Activated T-cell treated with anti-CD3 and anti-CD28 coated beads for 4 hours (primary cell): ENCODE data around the gene CDX1.
"Not testable (repeated sequence)": the region's sequence is repeated elsewhere in the genome, so short reads cannot be mapped to it uniquely, and the experiment has no call there.

ENCODE experiments used
- DNase-seq: peaks from one replicate; pipeline ENCODE4 v3.0.0-alpha.2; 2020

Gene CDX1

DNA sequence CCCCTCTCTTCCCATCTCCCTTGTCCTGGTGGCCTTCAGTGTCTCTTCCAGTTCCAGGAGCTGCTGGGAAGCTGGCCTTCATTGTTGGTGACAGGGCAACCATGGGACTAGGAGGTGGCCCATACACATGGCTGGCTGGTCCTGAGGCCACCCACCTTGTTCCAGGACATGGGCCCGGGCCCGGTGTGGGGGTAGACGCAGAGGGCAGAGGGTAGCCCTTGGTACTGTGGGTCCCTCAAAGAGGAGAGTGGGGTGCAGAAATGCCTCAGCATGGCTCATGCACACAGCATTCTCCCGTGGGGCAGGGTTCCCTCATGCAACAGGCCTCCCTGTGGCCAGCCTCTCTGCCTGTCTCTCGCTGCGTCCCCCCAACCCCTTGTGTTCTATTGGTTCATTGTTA lies 44.1 kb downstream of the CDX1 start:
- DNase-seq, result no peak

DNA sequence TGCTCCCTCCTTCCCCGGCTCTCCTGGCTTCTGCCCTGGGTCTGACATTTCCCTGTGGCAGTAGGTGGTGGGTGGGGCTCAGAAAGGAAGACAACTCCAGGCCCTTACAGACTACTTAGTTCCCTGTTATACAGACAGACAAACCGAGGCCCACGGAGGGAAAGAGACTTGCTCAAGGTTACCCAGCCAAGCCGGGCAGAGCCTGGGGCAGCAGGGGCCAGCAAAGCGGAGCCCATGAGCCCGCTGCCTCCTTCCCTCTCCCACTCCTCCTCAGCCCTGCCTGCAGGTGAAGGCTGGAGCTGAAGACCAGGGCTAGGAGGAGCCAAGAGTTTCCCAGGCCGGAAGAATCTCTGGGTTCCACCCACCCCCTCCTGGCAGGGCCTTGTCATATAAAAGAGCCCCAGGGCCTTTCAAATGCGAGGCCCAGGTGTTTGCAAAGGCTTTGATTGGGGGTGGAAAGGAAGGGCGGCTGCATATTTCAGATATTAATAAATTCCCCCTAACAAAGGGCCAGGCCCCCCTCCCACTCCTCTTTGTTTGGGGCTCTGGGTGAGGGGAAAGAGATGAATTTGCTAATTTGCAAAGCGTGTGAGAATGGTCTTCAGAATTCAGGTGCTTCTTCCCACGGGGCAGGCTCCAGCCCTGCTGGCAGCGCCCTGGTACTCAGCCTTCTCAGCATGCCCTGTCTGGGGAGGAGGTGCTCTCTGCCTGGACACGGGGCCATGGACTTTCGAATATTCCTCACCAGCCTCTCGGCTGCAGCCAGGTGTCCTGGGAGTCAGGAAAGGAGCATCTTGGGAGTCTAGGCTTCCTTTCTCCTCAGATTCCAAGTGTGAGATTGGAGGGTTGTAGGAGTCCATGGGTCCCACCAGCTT lies 44.8 kb downstream of the CDX1 start:
- no peak for DNase-seq

DNA sequence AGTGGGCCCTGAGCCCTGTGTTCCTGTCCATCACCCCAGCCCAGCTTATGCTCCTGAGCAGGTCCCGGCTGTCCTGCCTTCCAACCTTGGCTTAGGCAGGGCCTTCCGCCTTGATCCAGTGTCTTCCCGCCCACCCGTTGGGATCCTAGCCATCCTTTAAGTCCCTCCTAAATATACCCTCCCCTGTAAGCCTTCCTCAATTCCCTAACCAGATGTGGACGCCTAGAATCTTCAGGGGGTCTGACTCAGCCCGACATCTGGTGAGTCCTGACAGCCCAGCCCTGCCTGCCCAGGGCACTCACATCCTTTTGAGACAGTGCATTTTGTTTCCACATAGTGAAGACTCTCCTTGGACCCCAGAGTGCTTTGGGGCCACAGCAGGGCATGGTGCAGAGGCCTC lies 47.0 kb downstream of the CDX1 start:
- no peak for DNase-seq

DNA sequence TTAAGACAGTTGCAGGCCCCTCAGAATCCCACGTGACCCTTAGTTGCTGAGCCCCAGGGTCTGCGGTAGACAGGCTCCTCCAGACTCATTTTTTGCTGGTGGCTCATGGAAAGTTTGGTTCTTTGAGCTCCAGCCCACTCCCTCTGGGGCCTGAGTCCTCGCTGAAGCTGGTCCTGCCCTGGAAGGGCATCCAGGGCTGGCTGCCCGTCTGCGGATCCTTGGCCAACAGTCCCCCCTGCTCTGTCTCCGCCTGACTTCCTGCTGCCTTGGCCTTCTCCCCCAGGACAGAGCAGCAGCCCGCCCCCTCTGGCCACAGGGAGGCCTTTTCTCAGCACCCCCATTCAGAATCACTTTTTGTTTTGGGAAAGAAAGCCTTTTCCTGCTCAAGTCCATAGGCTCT lies 47.7 kb downstream of the CDX1 start:
- DNase-seq, result no peak

DNA sequence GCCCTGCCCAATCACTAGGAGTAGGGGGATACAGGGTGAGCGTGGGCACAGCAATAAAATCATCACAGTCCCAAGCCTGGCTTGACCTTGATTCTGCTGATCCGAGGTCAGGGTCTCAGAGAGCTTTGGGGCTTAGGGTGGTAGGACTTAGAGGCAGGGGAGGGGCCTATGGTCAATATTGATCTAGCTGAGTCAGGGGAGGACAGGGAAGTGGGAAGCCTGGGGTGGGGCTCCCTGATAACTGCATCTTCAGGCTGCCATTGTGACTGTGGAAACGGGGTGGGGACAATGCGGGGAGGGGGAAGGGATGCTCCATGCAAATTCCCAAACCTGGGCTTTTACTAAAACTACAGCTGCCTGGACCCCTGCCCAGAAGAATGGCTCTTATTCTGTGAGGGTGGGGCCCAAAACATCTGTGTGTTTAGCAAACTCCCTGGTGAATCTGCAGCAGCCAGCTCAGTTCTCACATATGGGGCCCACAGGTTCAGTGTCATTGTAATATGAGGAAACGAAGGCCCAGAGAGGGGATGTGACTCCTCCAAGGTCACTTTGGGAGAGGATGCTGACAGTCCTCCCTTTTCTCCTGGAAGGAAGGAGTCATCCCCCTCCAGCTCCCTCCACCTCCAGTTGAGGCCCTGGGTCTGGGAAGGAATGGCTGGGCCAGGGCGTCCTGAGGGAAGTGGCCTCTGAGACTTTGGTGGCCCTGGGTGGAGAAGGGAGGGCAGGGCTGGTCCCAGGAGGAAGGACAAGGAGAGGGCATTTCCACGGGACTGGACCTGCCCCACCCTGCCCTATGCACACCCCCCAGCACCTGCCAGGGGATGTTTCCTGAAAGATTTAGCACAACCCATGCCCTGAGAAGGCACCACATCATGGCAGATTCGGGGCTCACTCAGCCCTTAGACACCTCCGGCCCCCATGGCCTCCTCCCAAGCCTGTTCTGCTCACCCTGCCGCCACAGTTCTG lies 49.7 kb downstream of the CDX1 start:
- no peak for DNase-seq

DNA sequence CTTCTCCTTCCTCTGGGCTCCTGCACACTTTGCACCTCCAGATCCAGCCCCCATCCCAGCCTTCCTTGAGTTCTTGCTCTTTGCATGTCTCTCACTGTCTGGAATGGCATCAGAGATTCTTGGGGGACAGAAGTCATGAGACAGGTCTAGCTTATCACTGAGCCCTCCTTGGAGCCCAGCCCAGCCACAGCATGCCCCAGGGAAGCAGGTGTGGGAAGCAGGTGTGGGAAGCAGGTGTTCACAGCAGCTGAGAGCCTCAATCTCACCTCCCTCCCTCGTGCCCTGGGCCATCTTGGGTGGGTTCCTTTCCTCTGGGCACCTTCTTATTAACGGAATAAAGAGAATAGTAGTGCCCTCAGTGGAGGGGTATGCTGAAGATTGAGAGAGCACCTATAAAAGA lies 50.5 kb downstream of the CDX1 start:
- DNase-seq, result no peak

DNA sequence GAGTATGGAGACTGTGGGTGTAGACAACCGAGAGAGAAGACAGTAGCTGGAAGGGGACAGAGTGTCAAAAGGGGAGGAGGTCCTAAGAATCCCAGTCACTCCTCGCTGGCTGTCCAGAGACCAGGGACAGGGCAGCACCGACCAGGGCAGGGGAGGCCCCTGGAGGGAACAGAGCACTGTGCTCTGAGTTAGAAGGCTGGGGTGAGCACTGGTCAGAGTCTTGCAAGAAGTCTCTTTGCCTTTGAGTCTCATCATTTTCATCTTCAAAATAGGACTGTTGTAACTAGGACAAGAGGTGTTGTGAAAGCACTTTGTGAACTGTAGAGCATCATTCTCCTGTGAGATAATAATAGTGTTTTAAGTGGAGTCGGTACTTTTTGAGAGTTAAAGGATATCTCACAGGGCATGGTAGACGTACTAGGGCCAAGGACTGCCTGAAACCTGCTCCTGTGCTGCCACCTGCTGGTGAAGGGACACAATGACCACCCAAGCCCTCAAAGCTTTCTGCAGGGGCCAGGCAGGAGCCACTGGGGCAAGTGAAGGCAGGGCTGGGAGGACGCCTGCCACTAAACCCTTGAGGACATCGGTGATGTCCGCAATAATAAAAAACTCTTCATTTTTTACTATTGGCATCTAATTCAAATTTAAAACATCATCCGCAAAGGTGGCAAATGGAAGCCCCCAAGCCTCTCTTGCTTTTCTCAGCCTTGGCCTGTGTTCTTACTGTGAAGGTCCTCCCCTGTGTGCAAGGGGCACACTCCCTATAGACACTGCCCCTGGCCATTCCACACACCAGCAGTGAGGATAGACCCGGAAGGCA lies 51.5 kb downstream of the CDX1 start:
- peak; percentile 72 for DNase-seq

DNA sequence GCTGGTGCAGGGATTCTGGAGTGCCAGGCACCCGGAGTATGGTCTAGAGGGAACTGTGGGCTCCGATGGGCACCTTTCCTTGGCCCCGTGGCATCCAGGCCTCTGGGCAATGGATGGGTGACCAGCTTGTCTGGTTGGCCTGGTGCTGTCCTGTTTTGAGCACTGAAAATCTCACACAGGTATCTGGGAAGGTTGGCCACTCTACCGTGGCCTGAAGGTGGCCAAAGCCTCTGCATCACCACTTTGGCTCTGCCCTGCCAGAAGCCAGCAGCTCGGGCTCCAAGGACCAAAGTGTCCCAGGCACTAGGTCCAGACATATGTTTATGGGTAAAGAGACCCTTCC lies 52.1 kb downstream of the CDX1 start:
- no peak for DNase-seq

DNA sequence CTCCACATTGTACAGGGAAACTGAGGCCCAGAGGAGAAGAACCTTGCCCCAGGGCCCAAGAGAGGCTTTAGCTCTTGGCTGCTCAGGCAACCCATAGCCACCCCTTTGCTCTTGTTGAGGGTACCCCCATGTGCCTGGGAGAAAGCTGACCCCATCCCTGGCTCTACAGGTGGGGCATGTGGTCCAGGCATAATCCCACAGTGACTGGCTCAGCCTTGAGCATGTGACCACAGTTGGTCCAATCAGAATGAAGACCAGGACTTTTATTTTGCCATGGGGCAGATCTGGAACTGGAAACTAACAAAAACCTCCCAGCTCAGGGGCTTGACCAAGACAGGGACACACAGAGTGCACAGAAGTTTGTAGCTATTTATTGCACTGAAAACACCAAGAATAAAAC lies 52.6 kb downstream of the CDX1 start:
- DNase-seq, result no peak

DNA sequence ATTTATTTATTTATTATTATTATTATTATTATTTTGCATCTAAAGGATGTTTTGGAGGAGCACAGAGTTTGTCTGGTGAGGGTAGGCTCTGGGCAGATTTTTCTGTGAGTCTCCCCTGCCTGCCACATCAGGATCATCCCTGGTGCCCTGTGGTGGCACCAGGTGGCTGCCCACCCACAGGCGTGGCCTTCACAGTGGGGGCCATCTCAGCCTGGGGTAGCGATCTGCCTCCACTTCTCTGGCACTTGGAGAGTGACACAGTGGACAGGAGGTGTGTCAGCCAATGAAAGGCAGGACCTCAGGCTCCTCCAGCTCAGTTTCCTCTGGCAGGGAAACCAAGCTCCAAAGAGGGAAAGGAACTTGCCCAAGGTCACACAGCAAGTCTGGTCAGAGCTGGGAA lies 53.3 kb downstream of the CDX1 start:
- no peak for DNase-seq

DNA sequence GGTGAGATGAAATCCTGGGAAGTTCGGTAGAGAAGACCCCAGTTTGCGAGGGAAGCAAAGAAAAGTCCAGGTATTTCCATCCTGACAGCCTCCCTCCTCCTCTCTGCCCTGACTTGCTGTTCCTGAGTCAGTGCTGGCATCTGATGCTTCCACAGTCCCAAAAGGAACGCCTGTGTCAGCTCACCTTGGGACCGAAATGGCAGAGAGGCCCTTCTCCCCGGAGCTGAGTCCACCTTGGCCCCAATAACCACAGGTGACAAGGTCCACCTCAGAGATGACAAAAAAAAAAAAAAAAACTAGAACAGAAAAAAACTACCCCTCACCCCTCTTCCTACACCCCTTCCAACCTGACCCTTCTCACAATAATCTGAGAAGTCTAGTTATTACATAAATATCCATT lies 54.9 kb downstream of the CDX1 start:
- DNase-seq, result no peak

DNA sequence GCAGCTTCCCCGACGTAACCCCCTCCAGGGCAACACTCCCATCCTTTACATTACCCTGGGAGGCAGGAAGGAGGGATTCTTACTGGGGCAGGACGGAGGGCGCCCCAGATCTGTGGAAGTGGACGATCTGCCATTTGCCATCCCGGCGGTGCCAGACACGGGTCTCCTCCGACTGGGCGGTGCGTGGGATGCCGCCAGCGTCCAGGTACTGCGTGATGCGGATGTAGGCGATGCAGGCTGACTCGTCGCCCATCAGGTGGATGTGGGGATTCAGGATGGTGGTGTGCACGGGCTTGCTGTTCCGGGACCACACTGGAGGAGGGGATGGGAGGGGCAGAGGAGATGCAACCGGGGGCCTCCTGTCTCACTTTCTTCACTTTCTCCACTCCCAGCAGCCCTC lies 56.3 kb downstream of the CDX1 start:
- no peak for DNase-seq

DNA sequence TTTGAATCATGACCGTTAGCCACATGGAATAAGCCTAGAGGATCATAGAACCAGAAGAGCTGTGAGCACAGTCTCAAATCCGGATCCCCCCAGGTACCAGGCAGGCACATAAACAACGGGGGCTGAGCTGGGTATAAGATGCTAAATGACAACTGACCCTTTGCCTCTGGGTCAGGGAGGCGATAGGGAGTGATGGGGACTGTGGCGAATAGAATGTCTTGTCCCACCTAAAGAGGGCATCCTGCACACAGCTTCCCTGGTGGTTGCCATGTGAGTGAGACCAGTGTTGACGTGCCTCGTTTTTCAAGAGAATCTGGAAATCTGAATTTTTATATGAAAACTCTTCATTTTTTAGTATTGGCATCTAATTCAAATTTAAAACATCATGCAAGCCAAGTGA lies 56.9 kb downstream of the CDX1 start:
- DNase-seq, result no peak

DNA sequence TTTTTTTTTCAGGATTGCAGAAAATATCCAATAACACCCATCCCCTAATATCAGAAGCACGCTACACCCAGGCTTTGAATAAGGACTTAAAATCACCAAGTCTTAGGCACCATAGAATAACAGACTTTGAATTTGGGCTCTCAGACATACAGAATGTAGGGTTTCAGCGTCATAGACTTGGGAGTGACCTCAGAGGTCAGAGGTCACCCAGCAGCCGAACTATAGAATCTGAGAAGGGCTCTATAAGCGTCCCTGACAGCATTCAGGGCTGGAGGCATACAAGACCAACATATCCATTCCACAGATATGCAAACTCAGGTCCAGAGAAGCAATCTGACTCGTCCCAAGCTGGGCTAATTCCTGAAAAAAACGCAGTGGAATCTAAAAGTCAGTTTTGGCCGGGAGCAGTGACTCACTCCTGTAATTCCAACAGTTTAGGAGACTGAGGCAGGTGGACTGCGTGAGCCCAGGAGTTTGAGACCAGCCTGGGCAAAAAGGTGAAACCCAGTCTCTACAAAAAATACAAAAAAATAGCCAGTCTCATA lies 58.0 kb downstream of the CDX1 start:
- DNase-seq, result no peak

DNA sequence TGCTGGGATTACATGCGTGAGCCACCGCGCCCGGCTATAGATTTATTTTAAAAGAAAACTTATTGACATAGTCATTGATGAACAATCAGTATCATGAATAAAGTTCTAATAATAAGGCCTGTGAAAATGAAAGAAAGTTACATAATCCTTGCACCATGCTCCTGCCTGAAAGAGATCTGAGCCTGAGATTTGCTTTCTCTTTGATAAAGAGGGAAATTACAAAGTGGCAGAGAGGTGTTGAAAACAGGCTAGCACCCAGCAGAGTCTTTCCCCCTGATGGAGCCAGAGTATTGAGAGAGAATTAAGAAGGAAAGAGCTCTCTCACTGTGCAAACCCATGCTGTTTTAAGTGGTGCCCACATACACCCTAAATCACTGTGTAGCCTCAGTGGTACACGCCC lies 60.5 kb downstream of the CDX1 start:
- DNase-seq, result no peak

DNA sequence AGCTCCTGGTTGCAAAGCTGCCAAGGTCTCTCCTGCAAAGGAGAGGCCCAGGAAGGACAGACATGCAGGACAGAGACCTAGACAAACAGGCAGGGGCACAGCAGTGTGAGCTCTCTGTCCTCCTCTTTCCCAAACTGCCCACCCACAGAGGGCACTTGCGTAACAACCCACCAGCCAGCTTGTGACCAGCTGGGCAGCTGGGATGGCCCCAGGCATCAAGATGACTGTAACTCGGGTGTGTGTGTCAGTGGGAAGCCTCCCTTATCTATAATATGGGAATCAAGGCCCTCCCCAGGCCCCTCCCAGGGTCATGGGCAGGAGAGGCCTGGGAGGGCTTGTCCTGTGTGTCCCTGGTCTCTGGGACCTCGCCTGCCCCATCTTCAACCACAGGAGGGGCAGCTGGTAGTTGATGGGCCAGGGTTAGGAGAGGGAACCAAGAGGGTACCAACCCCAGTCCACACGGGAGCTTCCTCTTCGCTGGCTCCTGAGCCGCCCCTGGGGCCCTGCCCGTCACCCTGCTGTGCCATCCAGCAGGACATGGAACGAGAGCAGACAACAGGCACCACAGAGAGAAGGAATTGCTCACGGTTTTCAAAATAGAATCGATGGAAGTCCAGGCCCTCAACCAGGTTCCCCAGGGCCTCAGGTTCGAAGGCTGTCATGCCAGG lies 61.2 kb downstream of the CDX1 start:
- DNase-seq, result no peak

DNA sequence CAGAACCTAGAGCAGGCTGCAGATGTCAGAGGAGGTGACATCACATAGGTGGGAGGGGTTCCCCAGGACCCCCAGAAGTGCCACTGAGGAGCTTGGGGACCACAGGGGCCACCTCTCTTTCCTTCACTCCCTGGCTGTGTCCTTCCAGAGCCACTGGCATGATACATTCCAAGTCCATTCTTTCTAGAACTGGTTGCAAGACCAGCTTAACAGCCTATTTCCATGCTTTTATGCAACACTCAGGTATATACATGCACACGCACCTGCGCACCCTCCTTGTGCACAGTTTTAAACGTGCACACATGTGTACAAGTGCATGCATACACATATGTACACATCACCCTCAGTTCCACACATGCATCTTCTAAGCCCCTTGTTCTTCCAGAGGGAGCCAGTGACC lies 63.0 kb downstream of the CDX1 start:
- no peak for DNase-seq

DNA sequence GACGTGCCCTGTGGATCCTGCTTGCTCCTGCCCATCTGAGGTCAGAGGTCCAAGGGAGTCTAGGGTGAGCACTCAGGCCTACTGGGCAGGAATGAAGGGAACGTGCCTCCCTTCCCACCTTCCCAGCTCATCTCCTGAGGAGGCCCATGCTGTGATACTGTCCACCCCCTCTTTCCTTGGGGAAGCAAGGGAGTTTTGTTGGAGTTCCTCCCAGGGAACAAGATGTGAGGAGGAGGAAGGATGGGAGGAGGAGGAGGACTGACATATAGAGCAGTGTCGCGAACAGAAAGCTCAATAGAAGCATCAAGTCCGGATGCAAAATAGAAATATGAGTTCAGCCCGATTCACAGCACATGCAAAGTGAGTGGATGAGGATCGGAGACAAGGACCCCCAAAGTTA lies 64.3 kb downstream of the CDX1 start:
- DNase-seq, result no peak

DNA sequence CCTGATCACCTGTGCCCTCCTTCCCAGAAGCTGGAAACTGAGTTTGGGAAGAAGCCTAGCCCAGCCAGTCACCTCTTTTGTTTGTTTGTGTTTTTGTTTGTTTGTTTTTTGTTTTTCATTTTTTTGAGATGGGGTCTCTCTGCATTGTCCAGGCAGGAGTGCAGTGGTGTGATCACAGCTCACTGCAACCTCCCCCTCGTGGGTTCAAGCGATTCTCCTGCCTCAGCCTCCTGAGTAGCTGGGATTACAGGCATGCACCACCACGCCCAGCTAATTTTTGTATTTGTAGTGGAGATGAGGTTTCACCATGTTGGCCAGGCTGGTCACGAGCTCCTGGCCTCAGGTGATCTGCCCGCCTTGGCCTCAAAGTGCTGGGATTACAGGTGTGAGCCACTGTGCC lies 67.1 kb downstream of the CDX1 start:
- DNase-seq, result not testable (repeated sequence)
